GM08714 (cell line): ENCODE measurements around the gene YOD1.

Experiments used
- H3K4me3 ChIP-seq: fragments of 200-500 bp; sonication (Bioruptor generic); 2 replicates; pipeline ENCODE4 v1.5.1; 2014; ENCODE audit warnings: mild to moderate bottlenecking, low read length, inconsistent platforms
- ZNF274 ChIP-seq: IDR thresholded peaks from 2 replicates; pipeline ENCODE4 v1.6.1; 2012; ENCODE audit warnings: mild to moderate bottlenecking, low read depth, low read length

Gene YOD1

DNA sequence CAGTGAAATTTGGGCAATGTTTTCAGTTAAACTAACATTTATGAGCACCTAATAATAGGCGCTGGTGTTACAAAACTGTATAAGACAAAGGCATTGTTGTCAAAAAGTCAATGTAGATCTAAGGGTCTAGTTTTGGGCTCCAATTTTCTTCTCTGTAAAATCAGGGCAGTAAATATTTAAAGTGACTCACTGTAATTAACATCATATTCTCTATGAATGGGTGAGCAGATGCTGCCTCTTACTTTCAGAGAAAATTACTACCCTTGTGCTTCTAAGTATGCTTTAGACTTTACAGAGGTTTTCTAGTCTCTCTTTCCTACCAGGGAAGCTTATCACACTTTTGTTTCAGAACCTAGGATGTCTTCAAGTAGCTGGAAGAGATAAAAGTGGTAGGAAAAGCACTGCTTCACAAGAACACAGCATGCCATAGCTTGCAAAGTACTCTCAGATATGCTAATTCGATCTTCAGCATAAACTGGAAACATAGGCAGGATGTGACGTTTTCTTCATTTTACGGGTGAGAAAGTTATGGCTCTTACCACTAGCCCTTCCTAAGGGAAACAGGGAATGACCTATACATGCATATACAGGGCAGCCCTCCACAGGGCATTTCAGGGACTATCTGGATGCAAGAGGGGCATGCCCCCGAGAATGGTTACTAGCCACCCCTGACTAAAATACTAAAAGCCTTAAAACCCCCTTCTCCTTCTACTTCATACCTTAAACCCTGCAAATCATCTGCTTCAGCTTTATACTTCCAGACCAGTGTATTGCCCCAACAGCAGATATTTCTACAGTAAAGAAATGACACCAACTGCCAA is 21.1 kb downstream of the YOD1 start:
- no peak overlapping the region for H3K4me3 ChIP-seq

DNA sequence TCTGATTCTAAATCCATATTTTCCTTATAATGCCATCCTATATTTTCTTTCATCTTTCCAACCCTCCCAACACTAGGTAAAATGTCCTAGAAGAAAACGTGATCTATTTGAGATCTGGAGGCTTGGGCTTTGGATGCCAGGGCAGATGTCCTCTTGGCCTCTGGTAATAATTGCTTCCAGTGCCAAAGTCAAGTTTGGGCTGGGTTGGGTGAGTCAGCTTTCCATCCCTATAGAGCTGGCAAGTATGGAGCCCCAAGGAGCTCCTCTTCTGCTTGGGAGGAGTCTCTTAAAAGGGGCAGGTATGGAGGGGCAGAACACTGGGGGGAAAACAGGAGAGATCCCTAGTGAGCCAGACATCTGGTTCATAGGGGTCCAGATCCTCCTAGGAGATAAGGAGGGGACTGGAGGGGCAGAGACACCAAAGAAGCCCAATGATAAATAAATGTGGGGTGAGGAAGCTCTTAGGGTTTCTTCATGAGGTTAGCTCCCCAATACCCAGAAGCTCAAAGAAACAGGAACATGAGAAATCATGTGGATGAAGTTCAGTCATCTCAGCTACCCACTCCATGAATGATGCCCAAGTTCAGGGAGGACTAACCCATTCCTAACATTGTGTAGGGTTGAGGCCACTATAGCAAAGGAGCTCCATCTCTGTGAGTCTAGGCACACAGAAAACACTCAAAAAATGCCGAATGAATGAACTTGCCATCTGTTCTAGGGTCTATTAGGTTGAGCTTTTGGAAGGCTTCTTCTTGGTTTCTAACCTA is 21.9 kb downstream of the YOD1 start:
- TF ChIP-seq ZNF274 = no peak
- no peak overlapping the region for H3K4me3 ChIP-seq

More for the DNA sequence above, 21.1 kb downstream of the YOD1 start:
- no peak for TF ChIP-seq ZNF274

DNA sequence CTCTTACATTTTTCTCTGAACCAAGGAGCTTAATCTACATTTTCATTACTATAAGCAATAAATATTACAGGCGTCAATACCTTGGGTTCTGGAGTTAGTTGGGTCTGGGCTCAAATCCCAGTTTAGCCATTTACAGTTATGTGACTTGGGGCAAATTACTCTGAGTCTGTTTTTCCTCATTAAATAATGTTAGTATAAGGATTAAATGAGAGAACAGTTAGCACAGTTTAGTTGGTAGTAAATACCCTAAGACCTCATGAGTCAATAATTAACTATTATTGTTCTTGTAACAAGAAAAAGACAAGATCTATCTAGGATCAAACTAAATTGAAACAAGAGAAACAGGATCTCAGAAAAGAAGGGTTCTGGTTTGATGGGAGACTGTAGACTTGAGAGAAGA is 23.1 kb downstream of the YOD1 start:
- H3K4me3 ChIP-seq = no peak overlapping the region
- TF ChIP-seq ZNF274 = no peak

- no peak overlapping the region for H3K4me3 ChIP-seq
Measured at GRCh38 chr1:207027206-207027777, 23.7 kb downstream of the YOD1 start.

DNA sequence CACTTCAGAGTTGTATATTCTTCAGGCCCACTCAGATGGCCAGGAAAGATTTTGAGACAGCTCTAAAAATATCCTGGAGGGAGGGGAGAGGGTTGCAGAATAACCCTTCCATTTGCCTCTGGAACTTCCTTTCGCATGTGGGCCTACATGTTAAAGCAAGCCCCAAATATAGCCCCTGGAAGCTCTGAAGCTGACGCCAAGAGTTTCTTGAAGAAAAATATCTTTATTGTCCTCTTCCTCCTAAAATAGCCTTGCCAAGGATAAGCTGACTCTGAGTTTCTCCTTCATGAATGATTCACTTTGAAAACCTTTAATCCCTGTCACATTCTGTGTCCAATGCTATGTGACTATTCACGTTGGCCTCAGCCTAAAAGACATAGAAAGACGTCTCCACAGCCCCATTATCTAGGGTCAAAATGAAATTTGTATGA is 24.9 kb downstream of the YOD1 start:
- H3K4me3 ChIP-seq = no peak overlapping the region

More at GRCh38 chr1:207027206-207027777, 23.7 kb downstream of the YOD1 start:
- no peak for TF ChIP-seq ZNF274

GRCh38 chr1:207025146-207025880 is 25.7 kb downstream of the YOD1 start:
- no peak overlapping the region for H3K4me3 ChIP-seq
- TF ChIP-seq ZNF274 = no peak

More for the DNA sequence above, 24.9 kb downstream of the YOD1 start:
- no peak for TF ChIP-seq ZNF274

DNA sequence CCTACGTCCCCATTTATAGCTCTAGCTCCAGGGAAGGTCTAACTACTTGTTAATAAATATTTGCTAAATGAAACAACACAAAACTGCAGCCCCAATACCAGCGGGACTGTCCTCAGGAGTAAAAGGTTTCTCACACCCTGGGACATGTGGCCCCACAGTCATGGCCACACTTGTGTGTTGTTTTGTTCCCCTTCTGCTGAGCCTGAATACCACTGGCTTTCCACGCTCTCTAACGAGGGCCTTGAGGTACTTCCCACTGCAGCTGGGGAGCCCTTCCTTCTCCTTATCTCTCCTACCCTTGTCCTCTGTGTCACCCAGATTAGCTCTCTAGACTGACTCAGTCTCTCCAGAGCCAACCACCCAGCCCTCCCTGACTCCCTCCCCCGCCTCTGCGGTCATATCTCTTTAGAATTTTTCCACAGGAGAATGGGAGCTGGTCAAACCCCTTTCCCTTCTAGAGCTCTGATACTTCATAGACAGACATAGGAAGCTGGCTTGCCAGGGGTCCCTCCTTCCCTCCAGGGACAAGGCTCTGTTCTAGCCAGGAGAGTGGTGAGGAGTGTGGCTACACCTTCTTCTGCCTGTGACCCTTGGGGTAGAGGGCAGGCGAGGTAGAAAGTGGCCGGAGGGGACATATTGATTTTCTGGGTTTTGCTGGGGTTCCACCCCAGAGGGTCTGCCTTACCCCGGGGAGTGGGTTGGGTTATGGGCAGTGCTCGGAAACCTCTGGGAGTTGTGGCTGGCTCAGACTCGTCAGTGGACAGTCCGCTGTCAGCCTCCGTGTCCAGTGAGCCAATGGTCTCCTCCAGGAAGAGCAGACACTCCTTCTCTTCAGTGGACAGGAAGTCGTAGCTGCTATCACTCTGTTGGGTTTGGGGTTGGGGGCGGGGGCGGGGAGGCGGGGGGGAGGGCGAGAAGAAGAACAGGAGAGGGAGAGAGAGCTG is 26.5 kb downstream of the YOD1 start:
- H3K4me3 ChIP-seq = no peak overlapping the region
- TF ChIP-seq ZNF274 = no peak

- no peak overlapping the region for H3K4me3 ChIP-seq
- no peak for TF ChIP-seq ZNF274
Measured at GRCh38 chr1:207022996-207023679, 27.9 kb downstream of the YOD1 start.

DNA sequence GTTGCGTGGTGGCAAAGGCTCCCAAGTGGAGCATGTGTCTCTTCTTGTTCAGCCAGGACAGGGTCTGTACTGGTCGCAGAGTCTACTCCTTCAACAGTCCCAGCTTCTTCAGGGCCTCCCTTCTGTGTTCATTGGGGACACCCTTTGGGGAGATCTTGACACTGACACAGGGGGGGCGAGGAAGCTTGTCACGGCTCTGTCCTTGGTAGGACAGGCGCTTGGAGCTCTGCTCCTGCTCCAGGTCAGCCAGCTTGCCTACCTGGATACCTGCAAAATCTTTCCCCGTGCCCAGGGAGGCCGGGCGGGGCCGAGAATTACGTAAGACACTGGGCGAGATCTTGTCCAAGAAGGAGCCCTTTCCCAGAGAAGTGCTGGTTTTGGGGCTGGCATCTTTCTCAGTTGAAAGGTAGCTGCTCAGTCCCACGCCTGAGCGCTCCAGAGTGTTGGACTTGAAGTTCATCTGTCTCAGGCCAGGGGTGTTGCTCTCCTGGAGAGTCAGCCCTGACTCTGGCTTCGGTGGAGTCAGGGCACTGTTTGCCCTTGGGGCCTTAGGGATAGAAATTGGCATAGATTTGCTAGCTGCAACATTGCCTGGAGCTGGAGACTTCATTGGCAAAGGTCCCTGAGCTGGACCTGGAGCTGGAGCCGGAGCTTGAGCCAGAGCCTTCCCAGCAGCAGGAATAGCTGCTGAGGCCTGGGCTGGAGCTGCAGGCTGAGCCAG is 29.0 kb downstream of the YOD1 start:
- no peak overlapping the region for H3K4me3 ChIP-seq
- TF ChIP-seq ZNF274 = no peak

DNA sequence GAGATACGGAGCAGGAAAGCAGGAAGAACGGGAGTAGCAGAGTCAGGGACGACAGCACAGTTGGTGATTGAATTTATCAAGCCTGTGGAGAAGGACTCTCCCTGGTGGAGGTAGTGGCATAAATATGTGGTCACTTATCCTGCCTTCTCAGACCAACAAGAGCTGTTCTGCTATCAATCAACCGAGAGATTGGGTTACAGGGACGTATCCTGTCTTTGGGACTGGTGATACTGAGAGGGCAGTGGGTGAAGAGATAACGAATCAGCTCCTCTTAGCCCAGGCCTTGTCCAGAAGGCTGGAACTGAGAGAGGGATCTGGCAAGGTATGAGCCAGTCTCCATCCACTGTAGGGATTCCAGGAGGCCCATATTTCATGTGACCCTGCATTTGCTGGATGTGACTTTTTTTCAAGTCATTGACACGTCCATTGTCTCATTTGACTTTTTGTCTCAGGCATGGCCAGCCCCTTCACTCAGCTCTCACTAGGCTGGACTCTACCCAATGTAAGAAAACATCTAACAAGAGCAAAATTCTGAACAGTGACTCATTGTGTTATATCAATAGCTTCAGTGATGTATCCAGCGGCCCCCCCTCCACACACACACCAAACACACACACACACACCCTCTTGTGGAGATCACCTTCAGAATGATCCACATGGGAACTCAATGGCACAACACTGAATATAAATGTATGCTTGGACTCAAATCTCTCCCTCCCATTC is 29.7 kb downstream of the YOD1 start:
- H3K4me3 ChIP-seq = no peak overlapping the region
- TF ChIP-seq ZNF274 = no peak

DNA sequence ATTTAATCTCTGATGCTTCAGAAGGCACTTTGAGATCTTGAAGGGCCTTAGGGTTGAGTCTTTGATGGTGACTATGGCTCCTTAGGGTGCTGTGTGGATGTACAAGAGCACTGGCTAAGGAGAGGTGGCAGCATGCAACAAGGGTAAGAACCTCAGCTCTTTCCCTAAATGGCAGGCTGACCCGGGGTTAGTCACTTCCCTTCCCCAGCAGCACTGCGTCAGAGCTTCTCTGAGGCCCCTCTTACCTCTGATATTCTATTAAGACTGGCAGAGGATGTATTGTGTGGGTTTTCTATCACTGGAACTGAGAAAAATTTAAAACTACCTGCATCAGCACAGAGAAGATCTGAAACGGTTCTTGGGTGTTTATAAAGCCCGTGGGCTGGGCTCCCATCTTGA is 30.3 kb downstream of the YOD1 start:
- no peak overlapping the region for H3K4me3 ChIP-seq
- no peak for TF ChIP-seq ZNF274
